HepG2 (cell line): Measurements from ENCODE around the gene AGAP1. TPM values are rescaled to one million over a fixed set of nuclear protein-coding genes. Genes with fewer than 3 reads are reported as not detected.
A peak's percentile ranks its signal among the peaks of the same experiment; 100 is the strongest.

Experiments
- CHD2 ChIP-seq: IDR thresholded peaks from 2 replicates; pipeline ENCODE4 v1.6.1; 2011; ENCODE audit warnings: low read depth, low read length, improper control_type of control experiment
- FOXK1 ChIP-seq: sonication (generic); formaldehyde crosslinking; IDR thresholded peaks from 2 replicates; pipeline ENCODE4 v1.4.0; 2020; ENCODE audit warnings: low read depth, missing genetic modification reagents, borderline replicate concordance
- HOXD1 ChIP-seq: sonication (generic); formaldehyde crosslinking; IDR thresholded peaks from 2 replicates; pipeline ENCODE4 v1.5.0; 2020; ENCODE audit warnings: missing genetic modification reagents
- IRX3 ChIP-seq: sonication (generic); formaldehyde crosslinking; IDR thresholded peaks from 2 replicates; pipeline ENCODE4 v1.8.1; 2023; ENCODE audit warnings: mild to moderate bottlenecking, low read depth, missing genetic modification reagents, borderline replicate concordance
- KDM1A ChIP-seq: IDR thresholded peaks from 2 replicates; pipeline ENCODE4 v1.6.1; 2016; ENCODE audit warnings: missing compliant biosample characterization
- NFE2L1 ChIP-seq: sonication (generic); formaldehyde crosslinking; IDR thresholded peaks from 2 replicates; pipeline ENCODE4 v1.4.0; 2020; ENCODE audit warnings: missing genetic modification reagents, mild to moderate bottlenecking, borderline replicate concordance
- PAF1 ChIP-seq: IDR thresholded peaks from 2 replicates; pipeline ENCODE4 v1.6.1; 2016; ENCODE audit warnings: missing genetic modification reagents, missing compliant biosample characterization
- RFX5 ChIP-seq: IDR thresholded peaks from 2 replicates; pipeline ENCODE4 v1.6.1; 2011; ENCODE audit warnings: low read depth, low read length, improper control_type of control experiment
- SNAI1 ChIP-seq: sonication (generic); formaldehyde crosslinking; IDR thresholded peaks from 2 replicates; pipeline ENCODE4 v1.5.0; 2020; ENCODE audit warnings: mild to moderate bottlenecking, missing genetic modification reagents, borderline replicate concordance
- TAF1 ChIP-seq: sonication (generic); formaldehyde crosslinking; IDR thresholded peaks from 2 replicates; pipeline ENCODE4 v1.4.0; 2020; ENCODE audit warnings: missing genetic modification reagents
- TBX2 ChIP-seq: sonication (generic); formaldehyde crosslinking; IDR thresholded peaks from 2 replicates; pipeline ENCODE4 v1.5.0; 2020; ENCODE audit warnings: missing genetic modification reagents, mild to moderate bottlenecking, borderline replicate concordance
- TCF12 ChIP-seq, 2 experiments: fragments of 450-650 bp in 1 of 2; sonication (generic) in 1 of 2; formaldehyde crosslinking in 1 of 2; IDR thresholded peaks; 2 replicates each; pipeline versions ENCODE4 v1.6.1 to v1.8.0; 2017 to 2022; ENCODE audit warnings: antibody characterized with exemption in 1 of 2, mild to moderate bottlenecking in 1 of 2, missing genetic modification reagents in 1 of 2, moderate library complexity in 1 of 2
- ZNF282 ChIP-seq: fragments of 450-650 bp; IDR thresholded peaks from 2 replicates; pipeline ENCODE4 v1.6.1; 2018; ENCODE audit not compliant: partially characterized antibody
- ZNF496 ChIP-seq: sonication (generic); formaldehyde crosslinking; IDR thresholded peaks from 2 replicates; pipeline ENCODE4 v1.8.1; 2023; ENCODE audit warnings: mild to moderate bottlenecking, moderate library complexity, missing genetic modification reagents; ENCODE audit not compliant: insufficient replicate concordance
- ZNF580 ChIP-seq: IDR thresholded peaks from 2 replicates; pipeline ENCODE4 v1.6.1; 2016; ENCODE audit warnings: low read depth, borderline replicate concordance
- ZNF589 ChIP-seq: sonication (generic); formaldehyde crosslinking; conservative IDR thresholded peaks from 2 replicates; pipeline ENCODE4 v1.8.0; 2022; ENCODE audit warnings: mild to moderate bottlenecking, moderate library complexity, missing genetic modification reagents
- ZNF747 ChIP-seq: sonication (generic); formaldehyde crosslinking; IDR thresholded peaks from 2 replicates; pipeline ENCODE4 v1.8.1; 2023; ENCODE audit warnings: missing genetic modification reagents, mild to moderate bottlenecking, borderline replicate concordance
- ZNF773 ChIP-seq: sonication (generic); formaldehyde crosslinking; IDR thresholded peaks from 2 replicates; pipeline ENCODE4 v1.4.0; 2020; ENCODE audit warnings: missing genetic modification reagents, borderline replicate concordance
- ZNF792 ChIP-seq: IDR thresholded peaks from 2 replicates; pipeline ENCODE4 v1.6.1; 2016
- ZZZ3 ChIP-seq: sonication (generic); formaldehyde crosslinking; IDR thresholded peaks from 2 replicates; pipeline ENCODE4 v1.4.0; 2020; ENCODE audit warnings: missing genetic modification reagents, mild to moderate bottlenecking, borderline replicate concordance
- polyA plus RNA-seq, 8 experiments: library from polyadenylated mRNA; depleted of rRNA in 3 of 8; stranded (reverse) in 7 of 8; unstranded in 1 of 8; fragments of >200 nt; fragmentation: Illumina TruSeq in 4 of 8; extraction: Trizol in 4 of 8; gene quantifications; 2 replicates each; pipeline versions ENCODE4 v1.2.1 to v1.2.3, GENCODE V29; 2011 to 2016; ENCODE audit warnings: low read depth in 4 of 8, missing spikeins in 1 of 8, mixed read lengths in 1 of 8; ENCODE audit not compliant: insufficient read depth in 1 of 8
- total RNA-seq, 5 experiments: library from RNA; depleted of rRNA; stranded (reverse); fragments of >200 nt; fragmentation: Illumina TruSeq; extraction: Trizol; gene quantifications; 2 replicates each; pipeline ENCODE4 v1.2.3, GENCODE V29; 2016; ENCODE audit warnings: low read depth in 1 of 5
- TF ChIP-seq, protein P1 (sequence below): sonication (generic); formaldehyde crosslinking; IDR thresholded peaks from 2 replicates; pipeline ENCODE4 v1.5.0; 2020; ENCODE audit warnings: missing genetic modification reagents, mild to moderate bottlenecking, borderline replicate concordance
- TF ChIP-seq, protein P2 (sequence below): sonication (generic); formaldehyde crosslinking; IDR thresholded peaks from 2 replicates; pipeline ENCODE4 v1.9.0; 2022; ENCODE audit warnings: missing genetic modification reagents, mild to moderate bottlenecking, borderline replicate concordance
- TF ChIP-seq, protein P3 (sequence below): sonication (generic); formaldehyde crosslinking; IDR thresholded peaks from 2 replicates; pipeline ENCODE4 v1.4.0; 2020; ENCODE audit warnings: missing genetic modification reagents, mild to moderate bottlenecking, borderline replicate concordance
- TF ChIP-seq, protein P4 (sequence below): sonication (generic); formaldehyde crosslinking; IDR thresholded peaks from 2 replicates; pipeline ENCODE4 v1.4.0; 2020; ENCODE audit warnings: mild to moderate bottlenecking, missing genetic modification reagents

AGAP1 gene
- total and polyA plus RNA-seq, 2 of the 13 experiments (the other 11 are each of a cell fraction or from before 2014, with no cell fraction given) = 21.2 to 32.7 TPM

DNA sequence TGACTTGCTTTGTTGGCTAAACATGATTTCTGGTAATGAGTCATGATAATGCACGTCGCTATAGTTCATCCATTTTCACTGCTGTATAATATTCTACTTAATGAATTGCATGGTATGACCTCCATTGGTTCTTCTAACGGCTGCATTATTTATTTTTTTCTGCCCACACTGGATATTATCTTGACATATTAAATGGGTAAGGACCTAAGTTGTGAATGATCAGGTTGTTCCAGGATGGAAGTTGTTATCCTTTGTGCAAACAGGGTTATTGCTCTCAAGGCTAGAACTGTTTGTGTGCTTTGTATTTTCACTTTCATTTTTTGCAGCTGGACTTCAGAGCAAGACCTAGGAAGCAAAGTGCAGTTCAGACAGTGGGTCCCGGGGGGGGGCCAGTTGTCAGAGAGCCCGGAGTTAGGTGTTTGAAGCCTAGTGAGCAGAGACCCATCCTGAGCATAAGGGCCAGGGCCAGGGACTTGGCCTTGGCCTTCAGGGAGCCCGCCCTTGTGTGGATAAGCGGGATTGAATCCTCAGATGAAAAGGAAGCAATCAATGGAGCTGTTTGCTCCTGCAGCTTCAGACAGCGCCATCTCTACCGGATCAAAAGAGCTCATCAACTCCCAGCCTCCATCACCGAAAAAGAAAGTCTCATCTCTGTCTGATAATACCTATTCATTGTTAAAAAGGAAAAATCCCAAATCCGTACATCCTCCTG is 48.2 kb downstream of the AGAP1 start (continued):
- TF ChIP-seq KDM1A (peak; percentile 71), ZNF580 (CRISPR knock-in tag) (peak; percentile 46; the same call in 1 of the 2 replicates), ZNF747 (CRISPR knock-in tag) (no peak), TAF1 (CRISPR knock-in tag) (no peak), PAF1 (CRISPR knock-in tag) (no peak), ZNF792 (CRISPR knock-in tag) (peak; percentile 76), FOXK1 (peak; percentile 90; the same call in 1 of the 2 replicates), ZNF589 (CRISPR knock-in tag) (peak; percentile 43), HOXD1 (CRISPR knock-in tag) (peak; percentile 87; the same call in 1 of the 2 replicates), TCF12 (IDR thresholded peaks at IDR 0.05) (no peak), TCF12 (CRISPR knock-in tag; IDR thresholded peaks at IDR 0.05) (peak; percentile 99), CHD2 (no peak), IRX3 (CRISPR knock-in tag) (no peak), ZNF496 (CRISPR knock-in tag) (no peak), NFE2L1 (CRISPR knock-in tag) (no peak), SNAI1 (CRISPR knock-in tag) (no peak), ZNF282 (no peak), TBX2 (peak; percentile 97), ZNF773 (CRISPR knock-in tag) (no peak), ZZZ3 (no peak), RFX5 (0 out of 2 replicates have a peak, but pooled peaks have one; percentile 16)
- TF ChIP-seq, protein P1, sequence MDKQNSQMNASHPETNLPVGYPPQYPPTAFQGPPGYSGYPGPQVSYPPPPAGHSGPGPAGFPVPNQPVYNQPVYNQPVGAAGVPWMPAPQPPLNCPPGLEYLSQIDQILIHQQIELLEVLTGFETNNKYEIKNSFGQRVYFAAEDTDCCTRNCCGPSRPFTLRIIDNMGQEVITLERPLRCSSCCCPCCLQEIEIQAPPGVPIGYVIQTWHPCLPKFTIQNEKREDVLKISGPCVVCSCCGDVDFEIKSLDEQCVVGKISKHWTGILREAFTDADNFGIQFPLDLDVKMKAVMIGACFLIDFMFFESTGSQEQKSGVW (CRISPR knock-in tag) = no peak
- TF ChIP-seq, protein P2, sequence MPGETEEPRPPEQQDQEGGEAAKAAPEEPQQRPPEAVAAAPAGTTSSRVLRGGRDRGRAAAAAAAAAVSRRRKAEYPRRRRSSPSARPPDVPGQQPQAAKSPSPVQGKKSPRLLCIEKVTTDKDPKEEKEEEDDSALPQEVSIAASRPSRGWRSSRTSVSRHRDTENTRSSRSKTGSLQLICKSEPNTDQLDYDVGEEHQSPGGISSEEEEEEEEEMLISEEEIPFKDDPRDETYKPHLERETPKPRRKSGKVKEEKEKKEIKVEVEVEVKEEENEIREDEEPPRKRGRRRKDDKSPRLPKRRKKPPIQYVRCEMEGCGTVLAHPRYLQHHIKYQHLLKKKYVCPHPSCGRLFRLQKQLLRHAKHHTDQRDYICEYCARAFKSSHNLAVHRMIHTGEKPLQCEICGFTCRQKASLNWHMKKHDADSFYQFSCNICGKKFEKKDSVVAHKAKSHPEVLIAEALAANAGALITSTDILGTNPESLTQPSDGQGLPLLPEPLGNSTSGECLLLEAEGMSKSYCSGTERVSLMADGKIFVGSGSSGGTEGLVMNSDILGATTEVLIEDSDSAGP = peak; percentile 85; the same call in 1 of the 2 replicates
- TF ChIP-seq, protein P3, sequence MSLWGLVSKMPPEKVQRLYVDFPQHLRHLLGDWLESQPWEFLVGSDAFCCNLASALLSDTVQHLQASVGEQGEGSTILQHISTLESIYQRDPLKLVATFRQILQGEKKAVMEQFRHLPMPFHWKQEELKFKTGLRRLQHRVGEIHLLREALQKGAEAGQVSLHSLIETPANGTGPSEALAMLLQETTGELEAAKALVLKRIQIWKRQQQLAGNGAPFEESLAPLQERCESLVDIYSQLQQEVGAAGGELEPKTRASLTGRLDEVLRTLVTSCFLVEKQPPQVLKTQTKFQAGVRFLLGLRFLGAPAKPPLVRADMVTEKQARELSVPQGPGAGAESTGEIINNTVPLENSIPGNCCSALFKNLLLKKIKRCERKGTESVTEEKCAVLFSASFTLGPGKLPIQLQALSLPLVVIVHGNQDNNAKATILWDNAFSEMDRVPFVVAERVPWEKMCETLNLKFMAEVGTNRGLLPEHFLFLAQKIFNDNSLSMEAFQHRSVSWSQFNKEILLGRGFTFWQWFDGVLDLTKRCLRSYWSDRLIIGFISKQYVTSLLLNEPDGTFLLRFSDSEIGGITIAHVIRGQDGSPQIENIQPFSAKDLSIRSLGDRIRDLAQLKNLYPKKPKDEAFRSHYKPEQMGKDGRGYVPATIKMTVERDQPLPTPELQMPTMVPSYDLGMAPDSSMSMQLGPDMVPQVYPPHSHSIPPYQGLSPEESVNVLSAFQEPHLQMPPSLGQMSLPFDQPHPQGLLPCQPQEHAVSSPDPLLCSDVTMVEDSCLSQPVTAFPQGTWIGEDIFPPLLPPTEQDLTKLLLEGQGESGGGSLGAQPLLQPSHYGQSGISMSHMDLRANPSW = peak; percentile 71; the same call in 1 of the 2 replicates
- TF ChIP-seq, protein P4, sequence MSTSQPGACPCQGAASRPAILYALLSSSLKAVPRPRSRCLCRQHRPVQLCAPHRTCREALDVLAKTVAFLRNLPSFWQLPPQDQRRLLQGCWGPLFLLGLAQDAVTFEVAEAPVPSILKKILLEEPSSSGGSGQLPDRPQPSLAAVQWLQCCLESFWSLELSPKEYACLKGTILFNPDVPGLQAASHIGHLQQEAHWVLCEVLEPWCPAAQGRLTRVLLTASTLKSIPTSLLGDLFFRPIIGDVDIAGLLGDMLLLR = no peak
